Loucy (cell line): ENCODE measurements around the gene PDS5B.

Experiments used
- EZH2phosphoT487 ChIP-seq: fragments of 200-600 bp; IDR thresholded peaks from 2 replicates; pipeline ENCODE4 v1.6.1; 2018; ENCODE audit warnings: antibody characterized with exemption, mild to moderate bottlenecking, moderate library complexity, borderline replicate concordance
- TF ChIP-seq, protein P1 (sequence below): fragments of 200-600 bp; sonication (generic); conservative IDR thresholded peaks from 2 replicates; pipeline ENCODE4 v1.5.1; 2014; ENCODE audit warnings: mild to moderate bottlenecking, antibody characterized with exemption, low read length

GRCh38 chr13:32737111-32737571, 150.9 kb downstream of the PDS5B start:
- TF ChIP-seq, protein P1, sequence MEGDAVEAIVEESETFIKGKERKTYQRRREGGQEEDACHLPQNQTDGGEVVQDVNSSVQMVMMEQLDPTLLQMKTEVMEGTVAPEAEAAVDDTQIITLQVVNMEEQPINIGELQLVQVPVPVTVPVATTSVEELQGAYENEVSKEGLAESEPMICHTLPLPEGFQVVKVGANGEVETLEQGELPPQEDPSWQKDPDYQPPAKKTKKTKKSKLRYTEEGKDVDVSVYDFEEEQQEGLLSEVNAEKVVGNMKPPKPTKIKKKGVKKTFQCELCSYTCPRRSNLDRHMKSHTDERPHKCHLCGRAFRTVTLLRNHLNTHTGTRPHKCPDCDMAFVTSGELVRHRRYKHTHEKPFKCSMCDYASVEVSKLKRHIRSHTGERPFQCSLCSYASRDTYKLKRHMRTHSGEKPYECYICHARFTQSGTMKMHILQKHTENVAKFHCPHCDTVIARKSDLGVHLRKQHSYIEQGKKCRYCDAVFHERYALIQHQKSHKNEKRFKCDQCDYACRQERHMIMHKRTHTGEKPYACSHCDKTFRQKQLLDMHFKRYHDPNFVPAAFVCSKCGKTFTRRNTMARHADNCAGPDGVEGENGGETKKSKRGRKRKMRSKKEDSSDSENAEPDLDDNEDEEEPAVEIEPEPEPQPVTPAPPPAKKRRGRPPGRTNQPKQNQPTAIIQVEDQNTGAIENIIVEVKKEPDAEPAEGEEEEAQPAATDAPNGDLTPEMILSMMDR = no peak
- TF ChIP-seq EZH2phosphoT487 = no peak
